Measurements from ENCODE around the gene MIER2. TPM values are rescaled to one million over a fixed set of nuclear protein-coding genes. Genes with fewer than 3 reads are reported as not detected.

The MIER2 gene
- total RNA-seq, 2 donors from 2014 or later = 15.2 to 22.4 TPM

- H3K36me3 ChIP-seq = no peaks in the 10 kb centered on the region
- H3K27ac ChIP-seq = no peak overlapping the region
- H3K9me3 ChIP-seq = no peaks in the 10 kb centered on the region
- no peak overlapping the region for H3K4me3 ChIP-seq
- no peaks in the 10 kb centered on the region for H3K27me3 ChIP-seq
- DNase-seq (ENCODE audit: low spot score) = no peak
- no peak for TF ChIP-seq CTCF (IDR thresholded peaks at IDR 0.05)
- peaks cover 0 to 7% of the 10 kb centered on the region in 2 donors for H3K4me1 ChIP-seq
Measured at GRCh38 chr19:374183-374885, 29.7 kb upstream of the MIER2 start.

- no peak overlapping the region for H3K27ac ChIP-seq
- no peaks in the 10 kb centered on the region for H3K27me3 ChIP-seq
- peaks cover 0 to 7% of the 10 kb centered on the region in 2 donors for H3K4me1 ChIP-seq
- no peaks in the 10 kb centered on the region for H3K9me3 ChIP-seq
- no peak for DNase-seq (ENCODE audit: low spot score)
- TF ChIP-seq CTCF (IDR thresholded peaks at IDR 0.05) = no peak
- H3K36me3 ChIP-seq = no peaks in the 10 kb centered on the region
- H3K4me3 ChIP-seq = no peak overlapping the region
Measured at GRCh38 chr19:373391-374182, 29.0 kb upstream of the MIER2 start.

- no peak overlapping the region for H3K27ac ChIP-seq
- no peak for DNase-seq (ENCODE audit: low spot score)
- H3K4me1 ChIP-seq = peaks cover 0 to 7% of the 10 kb centered on the region in 2 donors
- no peaks in the 10 kb centered on the region for H3K27me3 ChIP-seq
- no peaks in the 10 kb centered on the region for H3K36me3 ChIP-seq
- no peak overlapping the region for H3K4me3 ChIP-seq
- no peak for TF ChIP-seq CTCF (IDR thresholded peaks at IDR 0.05)
- H3K9me3 ChIP-seq = no peaks in the 10 kb centered on the region
Measured at GRCh38 chr19:372306-372890, 27.8 kb upstream of the MIER2 start.

- no peak overlapping the region for H3K4me3 ChIP-seq
- H3K9me3 ChIP-seq = no peaks in the 10 kb centered on the region
- no peaks in the 10 kb centered on the region for H3K36me3 ChIP-seq
- H3K4me1 ChIP-seq = peaks cover 0 to 7% of the 10 kb centered on the region in 2 donors
- no peak overlapping the region for H3K27ac ChIP-seq
- DNase-seq (ENCODE audit: low spot score) = no peak
- no peaks in the 10 kb centered on the region for H3K27me3 ChIP-seq
- TF ChIP-seq CTCF (IDR thresholded peaks at IDR 0.05) = no peak
Measured at GRCh38 chr19:371501-372168, 27.0 kb upstream of the MIER2 start.

GRCh38 chr19:370641-371330, 26.2 kb upstream of the MIER2 start:
- Histone ChIP-seq H3K27me3 (no peaks in the 10 kb centered on the region), H3K9me3 (no peaks in the 10 kb centered on the region), H3K36me3 (no peaks in the 10 kb centered on the region), H3K27ac (no peak overlapping the region), H3K4me1 (peaks cover 0 to 7% of the 10 kb centered on the region in 2 donors), H3K4me3 (no peak overlapping the region)
- TF ChIP-seq CTCF (IDR thresholded peaks at IDR 0.05) = no peak
- no peak for DNase-seq (ENCODE audit: low spot score)

Measured in right atrium auricular region (tissue), 2 donors.